Stimulated activated effector memory CD8-positive, alpha-beta T cell treated with anti-CD3 and anti-CD28 coated beads, Interleukin-12 subunit alpha, Interleukin-12 subunit beta, amount 100 ng/mL, for 72 hours (primary cell): Measurements from ENCODE around the gene TCP11.

ENCODE experiments used
- ATAC-seq: fragments of 150-1000 bp; cut with Tn5 transposase; 2 replicates; pipeline ENCODE4 v1.10.0; 2021
- DNase-seq, 2 donors: peaks; one replicate each; pipeline ENCODE4 v3.0.0; 2021 to 2022; ENCODE audit warnings: low spot score in 2 of 2
- H3K27ac Mint-ChIP-seq: one replicate; pipeline ENCODE4 v1.8.0; 2022; ENCODE audit warnings: mild to moderate bottlenecking, mixed read lengths
- H3K36me3 Mint-ChIP-seq: one replicate; pipeline ENCODE4 v1.8.0; 2022; ENCODE audit warnings: mild to moderate bottlenecking, mixed read lengths
- H3K4me1 Mint-ChIP-seq: one replicate; pipeline ENCODE4 v1.8.0; 2022; ENCODE audit warnings: mixed read lengths
- H3K4me3 Mint-ChIP-seq: one replicate; pipeline ENCODE4 v1.8.0; 2022; ENCODE audit warnings: mild to moderate bottlenecking, mixed read lengths
- H3K9me3 Mint-ChIP-seq: one replicate; pipeline ENCODE4 v1.8.0; 2022; ENCODE audit warnings: mixed read lengths

TCP11 gene

GRCh38 chr6:35163836-35164235 lies 22.7 kb upstream of the TCP11 start:
- Mint-ChIP-seq H3K9me3 (no peaks in the 10 kb centered on the region), H3K36me3 (no peaks in the 10 kb centered on the region), H3K4me3 (no peak overlapping the region)

GRCh38 chr6:35161776-35162607 lies 20.9 kb upstream of the TCP11 start:
- H3K27ac Mint-ChIP-seq, result no peak overlapping the region
- no peak for DNase-seq
- H3K36me3 Mint-ChIP-seq, result no peaks in the 10 kb centered on the region
- H3K9me3 Mint-ChIP-seq, result no peaks in the 10 kb centered on the region
- no peak for ATAC-seq
- peaks cover 6% of the 10 kb centered on the region for H3K4me1 Mint-ChIP-seq
- no peak overlapping the region for H3K4me3 Mint-ChIP-seq

More at GRCh38 chr6:35163836-35164235, 22.7 kb upstream of the TCP11 start:
- ATAC-seq, result no peak
- H3K4me1 Mint-ChIP-seq, result peaks cover 6% of the 10 kb centered on the region
- H3K27ac Mint-ChIP-seq, result no peak overlapping the region
- DNase-seq, result no peak

DNA sequence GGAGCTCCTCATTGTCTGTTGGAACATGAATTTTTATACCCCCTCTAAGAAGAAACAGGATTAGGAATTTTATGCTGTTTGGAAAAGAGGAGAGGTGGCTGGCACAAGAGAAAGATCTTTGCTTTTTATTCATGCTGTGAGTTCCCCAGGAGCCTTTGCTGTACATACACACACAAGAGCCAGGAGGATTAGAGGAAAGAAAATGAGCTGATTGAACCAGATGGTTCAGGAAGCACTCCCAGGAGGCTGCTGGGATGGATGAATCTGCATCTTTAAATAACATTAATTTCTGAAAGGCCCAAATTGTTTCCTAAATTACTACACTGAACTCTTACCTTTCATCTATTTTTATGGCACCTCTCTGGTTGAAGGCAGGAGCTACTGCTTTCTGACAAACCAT lies 20.1 kb upstream of the TCP11 start:
- ATAC-seq, result no peak

GRCh38 chr6:35160642-35161041 lies 19.5 kb upstream of the TCP11 start:
- H3K4me3 Mint-ChIP-seq, result no peak overlapping the region
- H3K36me3 Mint-ChIP-seq, result no peaks in the 10 kb centered on the region
- DNase-seq, result no peak
- peaks cover 4% of the 10 kb centered on the region for H3K4me1 Mint-ChIP-seq
- ATAC-seq, result no peak
- no peak overlapping the region for H3K27ac Mint-ChIP-seq
- no peaks in the 10 kb centered on the region for H3K9me3 Mint-ChIP-seq

More for the DNA sequence above, 20.1 kb upstream of the TCP11 start:
- peaks cover 6% of the 10 kb centered on the region for H3K4me1 Mint-ChIP-seq
- no peak for DNase-seq
- H3K27ac Mint-ChIP-seq, result no peak overlapping the region
- H3K36me3 Mint-ChIP-seq, result no peaks in the 10 kb centered on the region
- no peaks in the 10 kb centered on the region for H3K9me3 Mint-ChIP-seq
- no peak overlapping the region for H3K4me3 Mint-ChIP-seq

- Mint-ChIP-seq H3K36me3 (no peaks in the 10 kb centered on the region), H3K4me3 (no peak overlapping the region), H3K27ac (no peak overlapping the region), H3K9me3 (no peaks in the 10 kb centered on the region), H3K4me1 (no peaks in the 10 kb centered on the region)
- DNase-seq (no peak), ATAC-seq (no peak)
Measured at GRCh38 chr6:35158520-35158919, 17.4 kb upstream of the TCP11 start.

GRCh38 chr6:35154947-35155346 lies 13.8 kb upstream of the TCP11 start:
- DNase-seq (no peak), ATAC-seq (no peak)
- Mint-ChIP-seq H3K9me3 (no peaks in the 10 kb centered on the region), H3K4me3 (no peak overlapping the region), H3K4me1 (no peaks in the 10 kb centered on the region), H3K36me3 (no peaks in the 10 kb centered on the region), H3K27ac (no peak overlapping the region)

GRCh38 chr6:35154262-35154661 lies 13.1 kb upstream of the TCP11 start:
- Mint-ChIP-seq H3K27ac (no peak overlapping the region), H3K36me3 (no peaks in the 10 kb centered on the region), H3K4me3 (no peak overlapping the region), H3K9me3 (no peaks in the 10 kb centered on the region), H3K4me1 (peaks cover 3% of the 10 kb centered on the region)
- ATAC-seq (no peak), DNase-seq (no peak)

- peaks cover 21% of the 10 kb centered on the region for H3K4me1 Mint-ChIP-seq
- no peak overlapping the region for H3K4me3 Mint-ChIP-seq
- H3K36me3 Mint-ChIP-seq, result no peaks in the 10 kb centered on the region
- no peak for ATAC-seq
- H3K27ac Mint-ChIP-seq, result no peak overlapping the region
- no peak for DNase-seq
- H3K9me3 Mint-ChIP-seq, result no peaks in the 10 kb centered on the region
Measured at GRCh38 chr6:35152067-35152707, 11.0 kb upstream of the TCP11 start.

- Mint-ChIP-seq H3K36me3 (no peaks in the 10 kb centered on the region), H3K9me3 (no peaks in the 10 kb centered on the region), H3K27ac (no peak overlapping the region), H3K4me3 (no peak overlapping the region), H3K4me1 (peaks cover 21% of the 10 kb centered on the region)
- ATAC-seq, result no peak
- DNase-seq, result no peak
Measured at GRCh38 chr6:35151466-35151865, 10.3 kb upstream of the TCP11 start.

DNA sequence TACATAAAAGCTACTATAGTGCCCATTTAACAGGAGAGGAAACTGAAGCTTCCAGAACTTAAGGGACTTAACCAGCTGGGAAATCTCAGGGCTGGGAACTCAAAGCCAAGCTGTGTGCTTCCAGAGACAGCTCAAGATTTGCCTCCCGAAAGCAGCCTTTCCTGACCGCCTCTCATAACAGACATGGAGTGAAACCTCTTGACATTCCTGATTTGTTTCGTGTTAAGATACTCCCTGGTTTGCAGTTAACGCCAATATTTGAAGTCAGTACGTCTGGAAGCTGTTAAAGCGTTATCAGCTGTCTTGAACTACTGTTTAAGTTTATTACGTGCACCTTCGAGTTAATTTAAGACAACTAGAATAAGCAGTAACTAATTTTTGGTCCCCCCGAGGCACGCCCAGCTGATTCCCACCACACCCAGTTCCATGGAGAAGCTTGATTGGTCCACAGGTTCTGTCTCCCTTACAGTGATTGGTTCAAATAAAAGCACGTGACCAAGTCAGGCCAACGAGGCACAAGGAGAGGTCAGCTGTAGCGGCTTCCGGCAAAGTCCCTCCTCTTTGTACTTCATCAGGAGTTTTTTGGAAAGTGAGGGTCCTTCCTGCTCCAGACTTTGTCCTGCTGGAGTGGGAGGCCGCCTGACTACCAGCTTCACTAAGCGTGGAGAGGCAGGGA lies 8.9 kb upstream of the TCP11 start:
- Mint-ChIP-seq H3K4me1 (peaks cover 21% of the 10 kb centered on the region), H3K36me3 (no peaks in the 10 kb centered on the region), H3K27ac (no peak overlapping the region), H3K9me3 (no peaks in the 10 kb centered on the region), H3K4me3 (no peak overlapping the region)
- ATAC-seq (no peak), DNase-seq (no peak)

DNA sequence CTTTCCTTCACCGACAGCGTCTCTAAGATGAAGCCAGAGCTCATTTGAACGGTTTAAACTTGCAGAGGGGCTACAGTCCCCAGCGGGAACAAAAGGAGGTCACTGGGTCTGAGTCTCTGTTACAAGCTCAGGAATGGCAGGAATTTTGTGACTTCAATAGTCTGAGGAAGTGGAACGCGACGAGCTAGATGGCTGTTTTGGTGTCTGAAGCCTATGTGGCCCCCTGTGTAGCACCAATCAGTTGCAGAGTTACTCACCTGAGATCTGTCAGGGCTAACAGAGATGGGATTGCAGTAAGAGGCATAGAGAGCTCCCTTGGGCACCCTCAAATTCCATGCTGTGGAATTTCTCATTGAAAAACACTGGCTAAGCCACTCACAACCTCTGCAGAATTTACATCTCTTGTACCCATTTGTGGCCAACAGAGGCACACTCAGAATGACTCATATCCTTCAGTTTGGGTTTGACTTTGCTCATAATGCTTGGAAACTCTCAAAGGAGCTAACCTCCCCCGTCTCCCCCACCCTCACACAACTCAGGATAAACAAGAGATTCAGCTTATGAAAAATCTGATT lies 7.1 kb upstream of the TCP11 start:
- peak; percentile 96 for ATAC-seq
- peak in 1 of 2 donors; percentile 62 for DNase-seq
- Mint-ChIP-seq H3K4me1 (peaks cover 21% of the 10 kb centered on the region), H3K27ac (peak overlapping the region; percentile 82), H3K4me3 (peak overlapping the region; percentile 36), H3K36me3 (no peaks in the 10 kb centered on the region), H3K9me3 (no peaks in the 10 kb centered on the region)

DNA sequence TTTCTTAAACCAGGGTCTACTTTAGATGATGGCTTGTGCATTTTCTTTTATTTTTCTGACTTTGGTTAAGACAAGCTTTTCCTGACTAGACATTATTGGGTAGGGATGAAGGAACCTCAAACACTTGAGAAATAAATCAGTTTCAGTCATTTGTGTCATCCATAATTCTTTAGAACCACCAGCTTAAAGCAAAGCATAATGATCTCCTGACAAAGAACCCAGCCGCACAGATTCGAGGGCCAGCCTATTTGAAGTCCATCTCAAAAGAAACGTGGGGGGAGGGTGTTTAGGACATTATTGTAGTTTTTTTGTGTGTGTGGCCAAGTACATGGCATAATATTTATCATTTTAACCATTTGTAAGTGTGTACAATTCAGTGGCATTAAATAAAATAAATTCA lies 6.3 kb upstream of the TCP11 start:
- peaks cover 21% of the 10 kb centered on the region for H3K4me1 Mint-ChIP-seq
- H3K4me3 Mint-ChIP-seq, result no peak overlapping the region
- no peak overlapping the region for H3K27ac Mint-ChIP-seq
- no peaks in the 10 kb centered on the region for H3K9me3 Mint-ChIP-seq
- no peaks in the 10 kb centered on the region for H3K36me3 Mint-ChIP-seq
- ATAC-seq (no peak), DNase-seq (no peak)

GRCh38 chr6:35147026-35147425 lies 5.9 kb upstream of the TCP11 start:
- Mint-ChIP-seq H3K36me3 (no peaks in the 10 kb centered on the region), H3K9me3 (no peaks in the 10 kb centered on the region), H3K4me1 (peaks cover 21% of the 10 kb centered on the region), H3K27ac (no peak overlapping the region), H3K4me3 (no peak overlapping the region)
- ATAC-seq, result no peak
- DNase-seq, result no peak

DNA sequence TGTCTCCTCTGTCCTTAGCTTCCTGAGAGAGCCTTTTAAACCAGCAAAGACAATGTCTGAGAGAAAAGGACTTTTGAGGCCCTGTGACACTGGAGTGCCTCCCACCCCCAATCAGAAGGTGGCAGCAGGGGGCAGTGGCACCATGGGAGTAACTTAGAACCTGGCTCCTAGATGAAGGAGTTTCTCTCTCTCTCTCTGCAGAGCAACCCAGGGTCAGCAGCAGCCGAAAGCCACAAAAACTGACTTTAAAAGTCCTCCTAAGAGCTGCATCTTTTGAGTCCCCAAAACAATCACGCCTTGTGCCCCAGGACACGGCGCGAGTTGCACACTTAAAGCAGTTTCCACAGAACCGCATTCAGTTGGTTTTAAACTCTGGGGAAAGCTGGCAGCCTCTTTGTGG lies 5.3 kb upstream of the TCP11 start:
- H3K27ac Mint-ChIP-seq, result no peak overlapping the region
- H3K4me3 Mint-ChIP-seq, result no peak overlapping the region
- DNase-seq (no peak), ATAC-seq (peak; percentile 56)
- H3K9me3 Mint-ChIP-seq, result no peaks in the 10 kb centered on the region
- peaks cover 5% of the 10 kb centered on the region for H3K36me3 Mint-ChIP-seq
- peaks cover 21% of the 10 kb centered on the region for H3K4me1 Mint-ChIP-seq

DNA sequence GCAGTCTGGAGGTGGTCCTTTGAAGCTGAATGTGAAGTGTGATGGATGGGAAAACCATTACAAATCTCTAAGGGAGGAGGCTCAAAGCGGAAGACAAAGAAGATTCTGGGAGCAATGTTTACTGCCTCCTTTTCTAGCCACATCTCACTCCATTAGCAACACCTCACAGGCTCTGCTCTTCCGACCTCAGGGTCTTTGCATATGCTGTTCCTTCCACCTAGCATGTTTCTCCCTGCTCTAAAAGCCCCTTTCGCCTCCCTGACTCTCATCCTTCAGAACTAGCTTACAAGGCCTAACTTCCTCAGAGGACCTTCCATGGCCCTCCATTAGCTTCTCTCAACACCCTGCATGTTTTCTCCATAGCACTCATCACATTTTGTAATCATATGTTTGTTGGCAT lies 4.6 kb upstream of the TCP11 start:
- H3K27ac Mint-ChIP-seq, result no peak overlapping the region

More for the DNA sequence above, 4.6 kb upstream of the TCP11 start:
- peaks cover 5% of the 10 kb centered on the region for H3K36me3 Mint-ChIP-seq
- no peak for ATAC-seq
- H3K9me3 Mint-ChIP-seq, result no peaks in the 10 kb centered on the region
- H3K4me3 Mint-ChIP-seq, result no peak overlapping the region
- no peak for DNase-seq
- peaks cover 22% of the 10 kb centered on the region for H3K4me1 Mint-ChIP-seq
